Activated B cell treated with CpG ODN at 0.5 μM for 24 hours (primary cell): ENCODE results near the gene RPL26. TPM values are rescaled to one million over a fixed set of nuclear protein-coding genes. Genes with fewer than 3 reads are reported as not detected.

Experiments used
- ATAC-seq: fragments of 200-7000 bp; cut with Tn5 transposase; one replicate; pipeline ENCODE4 v1.10.0; 2021; ENCODE audit warnings: low read depth, mild to moderate bottlenecking, moderate library complexity
- CTCF ChIA-PET: fragments of 350-600 bp; sonication (Branson Sonifier 250); formaldehyde crosslinking; loops from one replicate; lab custom pipeline; 2021; ENCODE audit warnings: antibody characterized with exemption; lab: Charles Lee
- POLR2A ChIA-PET: fragments of 350-600 bp; sonication (Branson Sonifier 250); formaldehyde crosslinking; loops from one replicate; lab custom pipeline; 2021; ENCODE audit warnings: antibody characterized with exemption; lab: Charles Lee
- DNase-seq: peaks from one replicate; pipeline ENCODE4 v3.0.0; 2022
- H3K27ac Mint-ChIP-seq: one replicate; pipeline ENCODE4 v1.8.0; 2020; ENCODE audit warnings: mixed read lengths
- H3K27me3 Mint-ChIP-seq: one replicate; pipeline ENCODE4 v1.8.0; 2021; ENCODE audit warnings: mixed read lengths
- H3K36me3 Mint-ChIP-seq: one replicate; pipeline ENCODE4 v1.8.0; 2021; ENCODE audit warnings: low read depth, mixed read lengths
- H3K4me1 Mint-ChIP-seq: one replicate; pipeline ENCODE4 v1.8.0; 2021; ENCODE audit warnings: mixed read lengths
- H3K4me3 Mint-ChIP-seq: one replicate; pipeline ENCODE4 v1.8.0; 2020; ENCODE audit warnings: mild to moderate bottlenecking, mixed read lengths
- H3K9me3 Mint-ChIP-seq: one replicate; pipeline ENCODE4 v1.8.0; 2020; ENCODE audit warnings: mixed read lengths
- intact Hi-C: fragments of 100-400 bp; cut with micrococcal nuclease; formaldehyde crosslinking; loops from one replicate; pipeline ENCODE4 v1.15.1; 2024
- total RNA-seq: library from RNA; stranded (reverse); gene quantifications from 2 replicates; pipeline ENCODE4 v1.2.3, GENCODE V29; 2022
- TF ChIP-seq, protein P1 (sequence below): fragments of 200-600 bp; IDR thresholded peaks from one replicate; pipeline ENCODE4 v1.8.0; 2022; ENCODE audit warnings: antibody characterized with exemption, mild to moderate bottlenecking

RPL26 gene
- total RNA-seq, 1 donor from 2014 or later = 3,512 TPM

DNA sequence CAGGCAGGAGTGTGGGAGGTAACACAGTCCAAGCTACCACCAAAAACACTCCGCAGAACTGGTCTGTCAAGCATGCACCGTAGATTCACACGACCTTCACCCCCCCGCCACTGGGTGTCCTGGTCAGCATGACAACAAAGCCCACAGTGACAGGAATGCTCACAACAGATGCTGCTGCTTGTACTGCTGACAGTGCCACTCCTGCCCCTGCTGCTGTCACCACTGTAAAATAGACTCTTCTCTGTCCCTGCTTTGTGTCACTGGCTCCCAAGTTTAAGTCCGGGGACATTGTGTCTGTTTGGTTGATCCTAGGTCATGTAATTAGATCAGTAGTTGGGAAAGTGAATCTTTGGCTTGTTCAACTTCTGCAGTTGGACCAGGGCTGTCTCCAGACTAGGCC, 50.3 kb downstream of the RPL26 start:
- DNase-seq (no peak), ATAC-seq (no peak)
- Mint-ChIP-seq H3K4me1 (peaks cover under 1% of the 10 kb centered on the region), H3K27me3 (peaks cover 20% of the 10 kb centered on the region), H3K27ac (no peak overlapping the region), H3K9me3 (no peaks in the 10 kb centered on the region), H3K36me3 (no peaks in the 10 kb centered on the region), H3K4me3 (no peak overlapping the region)
- ChIA-PET POLR2A (no interaction called here), CTCF (no interaction called here)
- TF ChIP-seq, protein P1, sequence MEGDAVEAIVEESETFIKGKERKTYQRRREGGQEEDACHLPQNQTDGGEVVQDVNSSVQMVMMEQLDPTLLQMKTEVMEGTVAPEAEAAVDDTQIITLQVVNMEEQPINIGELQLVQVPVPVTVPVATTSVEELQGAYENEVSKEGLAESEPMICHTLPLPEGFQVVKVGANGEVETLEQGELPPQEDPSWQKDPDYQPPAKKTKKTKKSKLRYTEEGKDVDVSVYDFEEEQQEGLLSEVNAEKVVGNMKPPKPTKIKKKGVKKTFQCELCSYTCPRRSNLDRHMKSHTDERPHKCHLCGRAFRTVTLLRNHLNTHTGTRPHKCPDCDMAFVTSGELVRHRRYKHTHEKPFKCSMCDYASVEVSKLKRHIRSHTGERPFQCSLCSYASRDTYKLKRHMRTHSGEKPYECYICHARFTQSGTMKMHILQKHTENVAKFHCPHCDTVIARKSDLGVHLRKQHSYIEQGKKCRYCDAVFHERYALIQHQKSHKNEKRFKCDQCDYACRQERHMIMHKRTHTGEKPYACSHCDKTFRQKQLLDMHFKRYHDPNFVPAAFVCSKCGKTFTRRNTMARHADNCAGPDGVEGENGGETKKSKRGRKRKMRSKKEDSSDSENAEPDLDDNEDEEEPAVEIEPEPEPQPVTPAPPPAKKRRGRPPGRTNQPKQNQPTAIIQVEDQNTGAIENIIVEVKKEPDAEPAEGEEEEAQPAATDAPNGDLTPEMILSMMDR = no peak
- intact Hi-C loops = no loop called here

DNA sequence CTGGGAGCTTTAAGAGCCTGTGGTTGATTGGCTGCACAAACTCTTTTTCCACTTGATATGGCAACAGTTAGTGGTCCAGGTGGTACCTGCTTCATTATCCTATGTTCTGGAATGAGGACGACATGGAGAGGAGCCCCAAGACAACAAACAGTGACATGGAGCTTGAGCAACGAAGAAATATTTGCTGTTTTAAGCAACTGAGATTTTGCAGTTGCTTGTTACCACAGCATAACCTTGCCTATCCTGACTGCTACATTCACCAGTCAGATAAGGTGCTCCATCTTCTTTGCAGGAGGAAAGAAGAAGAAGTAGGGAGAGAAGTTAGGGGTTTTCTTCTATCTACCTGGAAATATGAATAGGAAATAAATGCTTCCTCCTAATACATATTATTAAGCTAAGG, 50.9 kb downstream of the RPL26 start:
- DNase-seq (no peak), ATAC-seq (no peak)
- Mint-ChIP-seq H3K27ac (no peak overlapping the region), H3K9me3 (no peaks in the 10 kb centered on the region), H3K4me1 (peaks cover 5% of the 10 kb centered on the region), H3K4me3 (no peak overlapping the region), H3K27me3 (peaks cover 24% of the 10 kb centered on the region), H3K36me3 (no peaks in the 10 kb centered on the region)
- intact Hi-C loops = no loop called here
- ChIA-PET CTCF (no interaction called here), POLR2A (no interaction called here)
- TF ChIP-seq, protein P1 = no peak

Other genes starting within 250 kb of the RPL26 start
- 40.7 and 45.0 TPM in 2 replicates for gene PER1, start 230.8 kb downstream of the RPL26 start, total RNA-seq
- 82.0 and 97.7 TPM in 2 replicates for gene VAMP2, start 220.2 kb downstream of the RPL26 start, total RNA-seq
- 17.3 and 20.9 TPM in 2 replicates for gene TMEM107, start 206.8 kb downstream of the RPL26 start, total RNA-seq
- gene BORCS6, start 193.0 kb downstream of the RPL26 start, total RNA-seq = 12.3 and 12.8 TPM in 2 replicates
- 1.7 and 3.0 TPM in 2 replicates for gene AURKB, start 172.6 kb downstream of the RPL26 start, total RNA-seq
- gene CTC1, start 135.1 kb downstream of the RPL26 start, total RNA-seq = 121 and 136 TPM in 2 replicates
- gene PFAS, start 133.9 kb downstream of the RPL26 start, total RNA-seq = 121 and 126 TPM in 2 replicates
- 50.1 and 50.9 TPM in 2 replicates for gene RANGRF, start 94.5 kb downstream of the RPL26 start, total RNA-seq
- 6.7 and 7.3 TPM in 2 replicates for gene SLC25A35, start 87.8 kb downstream of the RPL26 start, total RNA-seq
- not detected in 2 replicates for gene ARHGEF15, start 73.0 kb downstream of the RPL26 start, total RNA-seq
- gene ODF4, start 43.4 kb downstream of the RPL26 start, total RNA-seq = not detected in 2 replicates
- gene RNF222, start 14.6 kb upstream of the RPL26 start, total RNA-seq = not detected in 2 replicates
- gene NDEL1, start 52.7 kb upstream of the RPL26 start, total RNA-seq = 64.6 and 82.6 TPM in 2 replicates
- gene MYH10, start 247.5 kb upstream of the RPL26 start, total RNA-seq = 2.0 and 3.4 TPM in 2 replicates